ENCODE measurements around the gene XDH.

GRCh38 chr2:31319406-31320175 is 95.0 kb downstream of the XDH start:
- TF ChIP-seq CTCF (optimal IDR thresholded peaks at IDR 0.05 in 1 of 3, IDR thresholded peaks at IDR 0.05 in 1 of 3, conservative IDR thresholded peaks at IDR 0.05 in 1 of 3; ENCODE audit: extremely low read depth in 1 of 3, insufficient read depth in 2 of 3, low read length in 3 of 3) (no peak), EZH2 (IDR thresholded peaks at IDR 0.05; ENCODE audit: low read length) (no peak)
